ENCODE measurements around the gene CYP4F3.
"Not testable (repeated sequence)": the region's sequence is repeated elsewhere in the genome, so short reads cannot be mapped to it uniquely, and the experiment has no call there.

The CYP4F3 gene

GRCh38 chr19:15642807-15643206 lies 2.1 kb downstream of the CYP4F3 start:
- Histone ChIP-seq H3K27me3 (ENCODE audit: insufficient read depth, low read depth, severe bottlenecking) (peaks cover 71% of the 10 kb centered on the region), H3K9me3 (ENCODE audit: severe bottlenecking) (no peaks in the 10 kb centered on the region), H3K36me3 (no peaks in the 10 kb centered on the region), H3K4me3 (ENCODE audit: low read depth, low read length) (no peak overlapping the region), H3K27ac (no peak overlapping the region)
- TF ChIP-seq CTCF (IDR thresholded peaks at IDR 0.05; ENCODE audit: low read depth, low read length), result no peak
- DNase-seq, result no peak

GRCh38 chr19:15643387-15643786 lies 2.7 kb downstream of the CYP4F3 start:
- DNase-seq, result no peak
- H3K27ac ChIP-seq, result no peak overlapping the region
- no peaks in the 10 kb centered on the region for H3K9me3 ChIP-seq (ENCODE audit: severe bottlenecking)
- H3K27me3 ChIP-seq (ENCODE audit: insufficient read depth, low read depth, severe bottlenecking), result peaks cover 71% of the 10 kb centered on the region
- H3K36me3 ChIP-seq, result no peaks in the 10 kb centered on the region
- no peak overlapping the region for H3K4me3 ChIP-seq (ENCODE audit: low read depth, low read length)
- no peak for TF ChIP-seq CTCF (IDR thresholded peaks at IDR 0.05; ENCODE audit: low read depth, low read length)

DNA sequence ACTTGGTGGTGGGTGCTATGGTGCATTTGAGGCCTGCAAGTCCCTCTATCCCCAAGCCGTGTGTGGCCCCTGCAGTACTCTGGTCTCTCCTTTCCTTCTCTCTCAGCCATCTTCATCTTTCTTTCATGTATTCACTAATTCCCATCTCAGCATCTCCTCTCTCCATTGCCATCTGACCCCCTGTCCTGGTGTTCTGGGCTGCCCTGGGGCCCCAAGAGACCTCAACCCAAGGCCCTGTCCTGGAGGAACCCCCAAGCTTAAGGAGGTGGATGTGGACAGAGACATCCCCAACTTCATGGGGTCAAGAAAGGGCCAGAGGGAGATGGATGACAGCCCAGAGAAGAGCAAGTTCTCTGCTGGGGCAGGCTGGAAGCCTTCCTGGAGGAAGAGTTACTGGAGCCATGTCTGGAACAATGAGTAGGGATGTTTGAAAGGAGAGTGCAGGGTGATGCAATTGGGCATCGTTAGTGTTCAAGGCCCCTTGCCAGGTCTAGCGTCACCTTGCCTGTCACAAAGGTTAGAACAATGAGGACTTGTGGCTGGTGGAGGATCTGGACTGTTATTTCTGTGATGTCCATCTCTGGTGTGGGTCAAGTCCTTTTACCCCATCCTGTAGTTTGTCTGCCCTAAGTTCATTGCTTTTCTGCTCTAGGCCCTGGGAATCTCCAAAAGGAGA lies 3.5 kb downstream of the CYP4F3 start:
- Histone ChIP-seq H3K27me3 (ENCODE audit: insufficient read depth, low read depth, severe bottlenecking) (peaks cover 66% of the 10 kb centered on the region), H3K9me3 (ENCODE audit: severe bottlenecking) (no peaks in the 10 kb centered on the region), H3K4me3 (ENCODE audit: low read depth, low read length) (no peak overlapping the region)

GRCh38 chr19:15644816-15645215 lies 4.1 kb downstream of the CYP4F3 start:
- H3K27ac ChIP-seq, result no peak overlapping the region
- H3K4me3 ChIP-seq (ENCODE audit: low read depth, low read length), result no peak overlapping the region
- no peaks in the 10 kb centered on the region for H3K36me3 ChIP-seq
- TF ChIP-seq CTCF (IDR thresholded peaks at IDR 0.05; ENCODE audit: low read depth, low read length), result no peak
- H3K27me3 ChIP-seq (ENCODE audit: insufficient read depth, low read depth, severe bottlenecking), result peaks cover 65% of the 10 kb centered on the region
- no peaks in the 10 kb centered on the region for H3K9me3 ChIP-seq (ENCODE audit: severe bottlenecking)
- DNase-seq, result no peak

More for the DNA sequence above, 3.5 kb downstream of the CYP4F3 start:
- TF ChIP-seq CTCF (IDR thresholded peaks at IDR 0.05; ENCODE audit: low read depth, low read length), result no peak
- Histone ChIP-seq H3K36me3 (no peaks in the 10 kb centered on the region), H3K27ac (no peak overlapping the region)
- DNase-seq, result no peak

DNA sequence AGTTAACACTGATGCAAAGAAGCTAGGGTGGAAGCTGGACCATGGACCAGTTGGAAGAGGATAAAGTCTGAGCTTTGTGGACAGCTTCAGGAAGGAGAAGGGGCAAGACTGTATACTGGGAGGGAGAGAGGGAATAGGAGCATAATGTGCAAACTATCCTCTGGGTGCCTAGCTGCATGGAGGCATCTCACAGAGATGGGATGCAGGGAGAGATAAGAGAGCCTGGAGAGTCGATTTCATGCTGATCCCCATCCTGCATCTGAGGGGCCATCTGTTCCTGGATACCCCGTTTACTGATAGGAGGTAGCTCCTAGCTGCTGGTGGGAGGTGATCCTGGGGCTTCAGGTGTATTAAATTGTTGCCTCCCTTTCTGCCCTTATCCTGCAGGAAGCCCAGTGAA lies 8.8 kb downstream of the CYP4F3 start:
- H3K27ac ChIP-seq, result no peak overlapping the region
- no peak overlapping the region for H3K4me3 ChIP-seq (ENCODE audit: low read depth, low read length)
- no peak for DNase-seq
- H3K27me3 ChIP-seq (ENCODE audit: insufficient read depth, low read depth, severe bottlenecking), result peaks cover 31% of the 10 kb centered on the region
- no peaks in the 10 kb centered on the region for H3K36me3 ChIP-seq
- TF ChIP-seq CTCF (IDR thresholded peaks at IDR 0.05; ENCODE audit: low read depth, low read length), result no peak
- H3K9me3 ChIP-seq (ENCODE audit: severe bottlenecking), result no peaks in the 10 kb centered on the region

DNA sequence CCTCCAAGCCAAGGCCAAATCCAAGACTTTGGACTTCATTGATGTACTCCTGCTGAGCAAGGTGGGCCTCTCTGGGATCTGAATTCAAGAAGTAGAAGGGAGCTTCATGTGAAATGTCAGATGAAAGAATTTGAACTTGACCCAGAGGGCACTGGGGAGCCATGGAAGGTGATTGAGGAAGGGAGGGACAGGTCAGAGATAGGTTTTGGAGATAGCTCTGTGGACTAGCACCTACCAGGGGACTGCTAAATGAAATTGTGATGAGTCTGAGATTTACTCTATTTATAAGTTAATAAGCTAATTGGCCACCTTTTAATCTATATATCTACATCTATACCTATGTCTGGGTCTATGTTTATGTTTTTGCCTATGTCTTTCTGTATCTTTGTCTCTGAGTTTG lies 9.4 kb downstream of the CYP4F3 start:
- not testable (repeated sequence) for H3K9me3 ChIP-seq (ENCODE audit: severe bottlenecking); H3K36me3 ChIP-seq; H3K4me3 ChIP-seq (ENCODE audit: low read depth, low read length); H3K27ac ChIP-seq; DNase-seq
- peaks cover 30% of the 10 kb centered on the region for H3K27me3 ChIP-seq (ENCODE audit: insufficient read depth, low read depth, severe bottlenecking)

Data from WERI-Rb-1 (cell line).